GM12892 (cell line): ENCODE results near the gene CCDC92.

Experiments
- DNase-seq: peaks from one replicate; pipeline ENCODE4 v3.0.0; 2011; ENCODE audit not compliant: insufficient read length
- FAIRE-seq: peaks from 2 replicates; lab custom pipeline; 2011; peaks lifted over from hg19 to GRCh38; lab: Jason Lieb, UNC
- POLR2A ChIP-seq: IDR thresholded peaks from 2 replicates; pipeline ENCODE4 v1.6.1; 2011; ENCODE audit warnings: low read depth, low read length, control low read depth
- POLR2AphosphoS5 ChIP-seq: IDR thresholded peaks from 2 replicates; pipeline ENCODE4 v1.6.1; 2011; ENCODE audit warnings: low read depth, low read length, control low read depth
- TAF1 ChIP-seq: IDR thresholded peaks from 2 replicates; pipeline ENCODE4 v1.6.1; 2011; ENCODE audit warnings: low read depth, mild to moderate bottlenecking, control low read depth, low read length, borderline replicate concordance

Gene CCDC92

GRCh38 chr12:124010687-124011086 lies 38.1 kb upstream of the CCDC92 start:
- DNase-seq (no peak), FAIRE-seq (no peak)
- TF ChIP-seq POLR2AphosphoS5 (no peak), TAF1 (no peak), POLR2A (no peak)

GRCh38 chr12:124009781-124010180 lies 37.1 kb upstream of the CCDC92 start:
- TF ChIP-seq POLR2A, result no peak
- TF ChIP-seq TAF1, result no peak
- TF ChIP-seq POLR2AphosphoS5, result no peak
- DNase-seq (no peak), FAIRE-seq (no peak)

- DNase-seq, result no peak
- TF ChIP-seq TAF1 (no peak), POLR2A (no peak), POLR2AphosphoS5 (no peak)
- FAIRE-seq, result no peak
These were observed 36.0 kb upstream of the CCDC92 start for GRCh38 chr12:124008595-124008994.

- DNase-seq, result no peak
- FAIRE-seq, result no peak
- TF ChIP-seq POLR2AphosphoS5, result no peak
- no peak for TF ChIP-seq POLR2A
- no peak for TF ChIP-seq TAF1
These were observed 35.4 kb upstream of the CCDC92 start for GRCh38 chr12:124007826-124008570.

- DNase-seq (no peak), FAIRE-seq (no peak)
- no peak for TF ChIP-seq POLR2A
- TF ChIP-seq TAF1, result no peak
- no peak for TF ChIP-seq POLR2AphosphoS5
These were observed 34.4 kb upstream of the CCDC92 start for GRCh38 chr12:124006846-124007713.

- DNase-seq, result peak; percentile 34
- TF ChIP-seq POLR2A (no peak), POLR2AphosphoS5 (no peak), TAF1 (no peak)
- FAIRE-seq, result peak; percentile 80
These were observed 33.6 kb upstream of the CCDC92 start for GRCh38 chr12:124006085-124006845.

GRCh38 chr12:124004233-124004875 lies 31.7 kb upstream of the CCDC92 start:
- TF ChIP-seq POLR2AphosphoS5 (no peak), POLR2A (no peak), TAF1 (no peak)
- FAIRE-seq (no peak), DNase-seq (no peak)

GRCh38 chr12:124002654-124003053 lies 30.0 kb upstream of the CCDC92 start:
- FAIRE-seq (no peak), DNase-seq (no peak)
- TF ChIP-seq POLR2A (no peak), POLR2AphosphoS5 (no peak), TAF1 (no peak)

- DNase-seq (no peak), FAIRE-seq (no peak)
- TF ChIP-seq POLR2A, result no peak
- no peak for TF ChIP-seq TAF1
- TF ChIP-seq POLR2AphosphoS5, result no peak
These were observed 29.5 kb upstream of the CCDC92 start for GRCh38 chr12:124002021-124002644.

GRCh38 chr12:124001343-124001742 lies 28.7 kb upstream of the CCDC92 start:
- FAIRE-seq (no peak), DNase-seq (no peak)
- no peak for TF ChIP-seq POLR2AphosphoS5

GRCh38 chr12:124000111-124000510 lies 27.5 kb upstream of the CCDC92 start:
- FAIRE-seq, result no peak

GRCh38 chr12:123998991-123999359 lies 26.3 kb upstream of the CCDC92 start:
- no peak for FAIRE-seq
- no peak for TF ChIP-seq TAF1
- no peak for TF ChIP-seq POLR2A
- TF ChIP-seq POLR2AphosphoS5, result no peak
- DNase-seq, result no peak

More at GRCh38 chr12:124000111-124000510, 27.5 kb upstream of the CCDC92 start:
- DNase-seq, result no peak
- TF ChIP-seq TAF1 (no peak), POLR2AphosphoS5 (no peak), POLR2A (no peak)
